GDM1 (cell line): Measurements from ENCODE around the gene SNRPD3.
"Not testable (repeated sequence)": the region's sequence is repeated elsewhere in the genome, so short reads cannot be mapped to it uniquely, and the experiment has no call there.

Experiments used
- DNase-seq: peaks from one replicate; lab custom pipeline; 2025; lab: John Stamatoyannopoulos, UW

Gene SNRPD3

DNA sequence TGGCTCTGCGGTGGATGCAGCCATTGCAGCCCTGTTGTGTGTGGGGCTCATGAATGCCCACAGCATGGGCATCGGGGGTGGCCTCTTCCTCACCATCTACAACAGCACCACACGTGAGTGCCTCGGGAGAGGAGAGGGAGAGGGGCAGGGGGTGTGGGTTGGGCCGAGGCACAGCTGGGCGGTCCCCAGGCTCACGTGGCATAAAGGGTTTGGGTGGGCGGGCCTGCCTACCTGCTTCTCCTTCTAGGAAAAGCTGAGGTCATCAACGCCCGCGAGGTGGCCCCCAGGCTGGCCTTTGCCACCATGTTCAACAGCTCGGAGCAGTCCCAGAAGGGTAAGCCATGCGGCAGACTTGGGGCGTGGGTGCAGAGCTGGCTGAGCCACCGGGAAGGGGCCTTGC lies 59.0 kb downstream of the SNRPD3 start:
- DNase-seq, result not testable (repeated sequence)

DNA sequence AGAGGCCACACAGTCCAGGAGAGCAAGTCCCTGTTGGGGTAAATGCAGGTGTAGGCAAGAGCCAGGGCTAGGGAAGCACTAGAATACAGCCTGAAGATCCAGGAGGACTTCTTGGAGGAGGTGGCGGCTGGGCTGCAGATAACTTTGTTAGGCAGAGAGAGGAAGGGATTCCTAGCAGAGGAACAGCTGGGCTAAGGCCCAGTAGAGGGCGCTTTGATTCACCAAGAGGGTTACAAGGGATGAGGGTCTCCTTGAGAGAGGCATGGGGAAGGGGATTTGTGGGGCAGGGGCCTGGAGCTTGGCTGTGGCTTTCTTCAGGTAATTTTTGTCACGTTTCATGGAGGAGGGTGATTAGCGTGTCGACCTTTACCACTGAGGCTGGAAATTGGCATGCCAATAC lies 65.4 kb downstream of the SNRPD3 start:
- not testable (repeated sequence) for DNase-seq

DNA sequence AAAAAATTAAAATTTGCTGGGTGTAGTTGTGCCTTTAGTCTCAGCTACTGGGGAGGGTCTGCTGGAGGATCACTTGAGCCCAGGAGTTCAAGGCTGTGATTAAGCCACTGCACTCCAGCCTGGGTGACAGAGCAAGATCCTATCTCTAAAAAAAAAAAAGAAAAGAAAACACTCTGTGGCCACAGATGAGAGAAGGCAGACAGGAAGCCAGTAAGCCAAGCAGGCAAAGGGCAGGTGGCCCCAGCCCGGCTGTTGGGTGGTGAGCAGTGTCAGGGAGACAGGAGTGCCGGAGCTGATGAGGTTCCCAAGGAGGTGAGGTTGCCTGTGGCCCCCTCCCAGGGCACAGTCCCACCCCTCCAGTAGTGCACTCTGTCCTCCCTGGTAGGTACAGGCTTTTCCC lies 66.8 kb downstream of the SNRPD3 start:
- not testable (repeated sequence) for DNase-seq
